Caco-2 (cell line): ENCODE results near the gene ADAM12. TPM values are rescaled to one million over a fixed set of nuclear protein-coding genes. Genes with fewer than 3 reads are reported as not detected.

Experiments
- BruUV-seq: library from RNA; stranded (reverse); fragments of 400-500 nt; replicated peaks from 2 replicates; lab custom pipeline; 2021; lab: Mats Ljungman, UMichigan
- CTCF ChIA-PET: fragments of 300-600 bp; sonication (Branson Sonifier 250); formaldehyde crosslinking; loops from one replicate; lab custom pipeline; 2022; ENCODE audit warnings: antibody characterized with exemption; lab: Charles Lee
- POLR2A ChIA-PET: fragments of 300-600 bp; sonication (Branson Sonifier 250); formaldehyde crosslinking; loops from one replicate; lab custom pipeline; 2022; ENCODE audit warnings: antibody characterized with exemption; lab: Charles Lee
- DNase-seq, 2 experiments: peaks; one replicate each; pipeline versions ENCODE4 v3.0.0 to v3.0.0-alpha.2; 2020 to 2022
- H3K27me3 ChIP-seq: replicated peaks from 2 replicates; pipeline ENCODE4 v1.6.0; 2011; ENCODE audit warnings: low read length; ENCODE audit not compliant: control insufficient read depth, insufficient read depth
- H3K36me3 ChIP-seq: 2 replicates; pipeline ENCODE4 v1.5.1; 2011; ENCODE audit warnings: low read length; ENCODE audit not compliant: control insufficient read depth, insufficient read depth
- H3K4me1 ChIP-seq: fragments of 250-450 bp; sonication (Bioruptor Pico); 2 replicates; pipeline ENCODE4 v1.5.1; 2020; ENCODE audit warnings: mild to moderate bottlenecking
- H3K4me3 ChIP-seq: 2 replicates; pipeline ENCODE4 v1.5.1; 2011; ENCODE audit warnings: low read depth, mild to moderate bottlenecking, control low read depth, low read length
- H3K9me3 ChIP-seq: fragments of 250-450 bp; sonication (Bioruptor Pico); 2 replicates; pipeline ENCODE4 v1.5.1; 2020; ENCODE audit warnings: mild to moderate bottlenecking, moderate library complexity
- H3K27ac Mint-ChIP-seq: one replicate; pipeline ENCODE4 v1.8.0; 2022; ENCODE audit warnings: mixed read lengths; ENCODE audit not compliant: unreplicated experiment
- H3K27me3 Mint-ChIP-seq: one replicate; pipeline ENCODE4 v1.8.0; 2022; ENCODE audit warnings: mixed read lengths; ENCODE audit not compliant: insufficient read depth, unreplicated experiment
- H3K36me3 Mint-ChIP-seq: one replicate; pipeline ENCODE4 v1.8.0; 2022; ENCODE audit warnings: mild to moderate bottlenecking, mixed read lengths; ENCODE audit not compliant: insufficient read depth, unreplicated experiment
- H3K4me1 Mint-ChIP-seq: one replicate; pipeline ENCODE4 v1.8.0; 2022; ENCODE audit warnings: low read depth, mixed read lengths; ENCODE audit not compliant: unreplicated experiment
- H3K4me3 Mint-ChIP-seq: one replicate; pipeline ENCODE4 v1.8.0; 2022; ENCODE audit warnings: mild to moderate bottlenecking, moderate library complexity, mixed read lengths; ENCODE audit not compliant: unreplicated experiment
- H3K9me3 Mint-ChIP-seq: one replicate; pipeline ENCODE4 v1.8.0; 2022; ENCODE audit warnings: mixed read lengths; ENCODE audit not compliant: unreplicated experiment
- intact Hi-C: fragments of 100-400 bp; cut with micrococcal nuclease; formaldehyde crosslinking; loops from one replicate; pipeline ENCODE4 v1.10.0; 2022; ENCODE audit not compliant: unreplicated experiment
- total RNA-seq: library from RNA; stranded (reverse); gene quantifications from 2 replicates; pipeline ENCODE4 v1.2.3, GENCODE V29; 2022
- TF ChIP-seq, protein P1 (sequence below), 2 experiments: fragments of 200-600 bp in 1 of 2; IDR thresholded peaks; 1 replicate in 1 of 2; 2 replicates in 1 of 2; pipeline versions ENCODE4 v1.5.1 to v1.8.0; 2011 to 2022; ENCODE audit warnings: antibody characterized with exemption in 1 of 2, control low read depth in 1 of 2, inconsistent platforms in 1 of 2, low read depth in 1 of 2, low read length in 1 of 2, mild to moderate bottlenecking in 1 of 2, moderate library complexity in 1 of 2; ENCODE audit not compliant: insufficient read depth in 1 of 2, severe bottlenecking in 1 of 2, unreplicated experiment in 1 of 2

Gene ADAM12
- total RNA-seq, 1 experiment from 2014 or later = not detected

DNA sequence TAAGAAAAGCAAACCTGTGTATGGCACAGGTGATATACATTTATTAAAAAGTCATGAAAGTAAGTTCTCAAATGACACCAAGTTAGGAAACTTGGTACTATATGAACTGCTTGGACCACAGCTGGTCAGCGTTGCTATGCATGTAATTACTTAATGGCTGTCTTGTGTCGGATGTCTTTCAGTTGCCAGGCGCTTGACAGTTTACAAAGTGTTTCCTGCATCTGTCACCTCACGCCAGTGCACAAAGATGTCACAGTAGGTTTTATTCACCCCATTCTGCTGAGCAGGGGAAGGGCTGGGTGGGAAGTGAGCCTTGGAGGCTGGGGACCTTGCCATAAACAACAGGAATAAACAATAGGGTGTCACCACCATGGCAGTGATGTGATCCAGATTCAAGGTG, 35.8 kb downstream of the ADAM12 start:
- ChIA-PET POLR2A (no interaction called here), CTCF (no interaction called here)
- Histone ChIP-seq H3K27me3 (no peaks in the 10 kb centered on the region; the same call in 1 of the 2 replicates), H3K4me1 (no peaks in the 10 kb centered on the region), H3K4me3 (no peak overlapping the region), H3K9me3 (peaks cover 4% of the 10 kb centered on the region; the same call in 1 of the 2 replicates), H3K36me3 (no peaks in the 10 kb centered on the region)
- Mint-ChIP-seq H3K4me3 (no peak overlapping the region), H3K4me1 (no peaks in the 10 kb centered on the region), H3K27me3 (peaks cover 5% of the 10 kb centered on the region), H3K36me3 (no peaks in the 10 kb centered on the region), H3K9me3 (peaks cover 12% of the 10 kb centered on the region), H3K27ac (no peak overlapping the region)
- TF ChIP-seq, protein P1, sequence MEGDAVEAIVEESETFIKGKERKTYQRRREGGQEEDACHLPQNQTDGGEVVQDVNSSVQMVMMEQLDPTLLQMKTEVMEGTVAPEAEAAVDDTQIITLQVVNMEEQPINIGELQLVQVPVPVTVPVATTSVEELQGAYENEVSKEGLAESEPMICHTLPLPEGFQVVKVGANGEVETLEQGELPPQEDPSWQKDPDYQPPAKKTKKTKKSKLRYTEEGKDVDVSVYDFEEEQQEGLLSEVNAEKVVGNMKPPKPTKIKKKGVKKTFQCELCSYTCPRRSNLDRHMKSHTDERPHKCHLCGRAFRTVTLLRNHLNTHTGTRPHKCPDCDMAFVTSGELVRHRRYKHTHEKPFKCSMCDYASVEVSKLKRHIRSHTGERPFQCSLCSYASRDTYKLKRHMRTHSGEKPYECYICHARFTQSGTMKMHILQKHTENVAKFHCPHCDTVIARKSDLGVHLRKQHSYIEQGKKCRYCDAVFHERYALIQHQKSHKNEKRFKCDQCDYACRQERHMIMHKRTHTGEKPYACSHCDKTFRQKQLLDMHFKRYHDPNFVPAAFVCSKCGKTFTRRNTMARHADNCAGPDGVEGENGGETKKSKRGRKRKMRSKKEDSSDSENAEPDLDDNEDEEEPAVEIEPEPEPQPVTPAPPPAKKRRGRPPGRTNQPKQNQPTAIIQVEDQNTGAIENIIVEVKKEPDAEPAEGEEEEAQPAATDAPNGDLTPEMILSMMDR (IDR thresholded peaks at IDR 0.05; ENCODE audit: insufficient read depth in 1 of 2, low read depth in 1 of 2, low read length in 1 of 2, severe bottlenecking in 1 of 2, unreplicated experiment in 1 of 2) = no peak
- intact Hi-C loops = no loop called here
- no TSS peak for BruUV-seq
- DNase-seq = no peak

DNA sequence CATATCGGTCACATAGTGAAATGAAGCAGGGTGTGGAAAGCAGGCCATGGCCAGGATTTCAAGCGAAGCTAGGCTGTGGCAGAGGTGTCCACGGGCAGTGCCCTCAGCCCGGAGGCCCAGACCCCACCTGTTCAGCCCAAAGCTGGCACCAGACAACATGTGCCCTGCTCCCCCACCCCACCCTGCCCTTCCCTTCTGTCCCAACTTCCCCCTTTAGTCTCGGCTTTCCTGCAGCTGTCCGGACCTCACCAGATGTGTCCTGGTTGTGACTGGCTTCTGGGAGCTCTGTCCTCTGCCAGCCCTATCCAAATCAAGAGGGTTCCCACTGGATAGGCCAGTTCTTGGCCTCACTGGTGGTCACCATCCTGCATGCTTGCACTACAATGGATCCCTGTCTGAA, 37.3 kb downstream of the ADAM12 start:
- H3K4me3 Mint-ChIP-seq = no peak overlapping the region
- H3K27me3 Mint-ChIP-seq = peaks cover 8% of the 10 kb centered on the region
- TF ChIP-seq, protein P1 (IDR thresholded peaks at IDR 0.05; ENCODE audit: insufficient read depth in 1 of 2, low read depth in 1 of 2, low read length in 1 of 2, severe bottlenecking in 1 of 2, unreplicated experiment in 1 of 2) = no peak
- no peak for DNase-seq
- no peaks in the 10 kb centered on the region for H3K9me3 Mint-ChIP-seq
- no TSS peak for BruUV-seq
- H3K36me3 Mint-ChIP-seq = no peaks in the 10 kb centered on the region
- Histone ChIP-seq H3K4me1 (no peaks in the 10 kb centered on the region), H3K36me3 (no peaks in the 10 kb centered on the region), H3K27me3 (no peaks in the 10 kb centered on the region; the same call in 1 of the 2 replicates), H3K4me3 (no peak overlapping the region), H3K9me3 (no peaks in the 10 kb centered on the region)
- ChIA-PET POLR2A (no interaction called here), CTCF (no interaction called here)
- no peaks in the 10 kb centered on the region for H3K4me1 Mint-ChIP-seq
- intact Hi-C loops = no loop called here
- H3K27ac Mint-ChIP-seq = no peak overlapping the region

DNA sequence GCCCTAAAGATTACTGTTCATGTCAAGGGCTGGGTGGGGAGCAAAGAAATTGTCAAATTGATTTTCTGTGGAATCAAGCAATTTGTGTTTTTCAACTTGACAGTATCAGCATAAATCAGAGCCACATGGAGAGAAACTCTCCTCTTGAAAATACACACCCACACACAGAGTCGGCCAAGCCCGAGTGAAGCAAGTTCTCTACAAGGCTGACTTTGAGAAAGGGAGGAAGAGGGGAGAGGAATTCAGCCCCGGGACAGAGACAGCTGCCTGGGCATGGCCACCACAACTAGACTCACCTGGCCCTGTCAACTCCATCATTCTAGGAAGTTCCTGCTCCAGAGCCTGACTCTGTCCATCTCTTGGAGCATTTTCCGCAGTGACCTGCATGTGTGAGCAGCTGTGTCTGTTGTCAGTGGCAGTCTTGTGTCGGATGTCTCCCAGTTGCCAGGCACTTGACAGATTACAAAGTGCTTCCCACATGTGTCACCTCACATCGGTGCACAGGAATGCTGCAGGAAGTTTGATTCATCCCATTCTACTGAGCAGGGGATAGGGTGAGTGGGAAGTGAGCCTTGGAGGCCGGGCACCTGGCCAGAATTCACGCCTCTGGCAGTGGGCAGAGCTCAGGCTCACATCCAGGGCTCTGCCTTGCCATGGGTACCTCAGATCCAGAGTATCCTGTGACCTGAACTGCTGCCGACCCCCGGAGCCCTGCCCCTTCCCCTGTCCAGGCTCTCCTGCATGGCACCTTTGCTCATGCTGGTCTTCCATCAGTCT, 37.9 kb downstream of the ADAM12 start:
- no TSS peak for BruUV-seq

More for the DNA sequence above, 37.9 kb downstream of the ADAM12 start:
- Mint-ChIP-seq H3K4me1 (no peaks in the 10 kb centered on the region), H3K27ac (no peak overlapping the region), H3K9me3 (no peaks in the 10 kb centered on the region), H3K4me3 (no peak overlapping the region), H3K27me3 (peaks cover 10% of the 10 kb centered on the region), H3K36me3 (no peaks in the 10 kb centered on the region)
- POLR2A ChIA-PET = no interaction called here
- no peaks in the 10 kb centered on the region for H3K36me3 ChIP-seq
- CTCF ChIA-PET = no interaction called here
- no peaks in the 10 kb centered on the region for H3K4me1 ChIP-seq
- TF ChIP-seq, protein P1 (IDR thresholded peaks at IDR 0.05; ENCODE audit: insufficient read depth in 1 of 2, low read depth in 1 of 2, low read length in 1 of 2, severe bottlenecking in 1 of 2, unreplicated experiment in 1 of 2) = no peak
- no peak for DNase-seq
- intact Hi-C loops = no loop called here
- no peak overlapping the region for H3K4me3 ChIP-seq
- no peaks in the 10 kb centered on the region for H3K9me3 ChIP-seq
- no peaks in the 10 kb centered on the region; the same call in 1 of the 2 replicates for H3K27me3 ChIP-seq
